ENCODE data around the gene CDH15.
"Not testable (repeated sequence)": the region's sequence is repeated elsewhere in the genome, so short reads cannot be mapped to it uniquely, and the experiment has no call there.

Gene CDH15

DNA sequence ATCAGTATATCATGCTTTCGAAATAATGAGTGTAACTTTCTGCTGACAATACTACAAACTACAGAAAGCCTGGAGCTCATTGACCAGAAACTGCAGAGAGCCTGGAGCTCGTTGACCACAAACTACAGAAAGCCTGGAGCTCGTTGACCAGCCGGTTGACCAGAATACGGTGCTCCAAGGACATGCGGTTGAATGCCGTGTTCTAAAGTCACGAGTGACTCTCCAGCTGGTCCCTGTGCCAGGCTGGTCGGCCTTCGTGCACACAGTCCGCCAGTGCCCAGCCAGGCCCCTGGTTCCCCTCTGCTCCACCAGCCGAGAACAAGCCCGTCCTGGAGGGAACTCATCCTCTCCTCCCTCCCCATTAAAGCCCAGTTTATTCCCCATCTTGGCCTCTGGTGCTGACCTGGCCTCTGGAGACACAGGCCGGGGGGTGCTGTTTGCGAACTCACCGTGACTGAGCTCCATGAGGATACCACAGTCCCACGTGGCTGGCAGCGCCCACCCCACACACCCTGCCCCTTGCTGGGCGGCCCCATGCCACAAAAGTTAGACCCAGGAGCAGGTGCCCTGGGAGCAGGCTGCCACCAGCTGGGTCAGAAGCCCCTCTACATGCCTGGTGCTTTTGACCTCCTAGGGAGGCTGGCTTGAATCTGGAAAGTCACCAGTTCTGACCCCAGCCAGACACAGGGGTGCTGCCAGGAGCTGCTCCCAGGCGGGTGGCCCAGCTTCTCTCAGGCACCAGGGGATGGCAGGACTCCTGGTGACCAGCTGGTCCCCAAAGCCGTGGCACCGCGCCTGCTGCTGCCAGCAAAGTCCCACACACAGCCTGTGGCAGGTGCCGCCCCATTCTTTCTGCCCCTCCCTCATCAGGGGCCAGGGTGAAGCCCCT, 15.5 kb upstream of the CDH15 start:
- DNase-seq, result peak in 1 of 2 donors; percentile 13

- no peak for DNase-seq
Measured at GRCh38 chr16:89156740-89157645, 14.6 kb upstream of the CDH15 start.

GRCh38 chr16:89157778-89158177, 13.8 kb upstream of the CDH15 start:
- no peak for DNase-seq

- DNase-seq, result no peak
Measured at GRCh38 chr16:89159066-89159849, 12.3 kb upstream of the CDH15 start.

- DNase-seq, result no peak
Measured at GRCh38 chr16:89159850-89160354, 11.6 kb upstream of the CDH15 start.

DNA sequence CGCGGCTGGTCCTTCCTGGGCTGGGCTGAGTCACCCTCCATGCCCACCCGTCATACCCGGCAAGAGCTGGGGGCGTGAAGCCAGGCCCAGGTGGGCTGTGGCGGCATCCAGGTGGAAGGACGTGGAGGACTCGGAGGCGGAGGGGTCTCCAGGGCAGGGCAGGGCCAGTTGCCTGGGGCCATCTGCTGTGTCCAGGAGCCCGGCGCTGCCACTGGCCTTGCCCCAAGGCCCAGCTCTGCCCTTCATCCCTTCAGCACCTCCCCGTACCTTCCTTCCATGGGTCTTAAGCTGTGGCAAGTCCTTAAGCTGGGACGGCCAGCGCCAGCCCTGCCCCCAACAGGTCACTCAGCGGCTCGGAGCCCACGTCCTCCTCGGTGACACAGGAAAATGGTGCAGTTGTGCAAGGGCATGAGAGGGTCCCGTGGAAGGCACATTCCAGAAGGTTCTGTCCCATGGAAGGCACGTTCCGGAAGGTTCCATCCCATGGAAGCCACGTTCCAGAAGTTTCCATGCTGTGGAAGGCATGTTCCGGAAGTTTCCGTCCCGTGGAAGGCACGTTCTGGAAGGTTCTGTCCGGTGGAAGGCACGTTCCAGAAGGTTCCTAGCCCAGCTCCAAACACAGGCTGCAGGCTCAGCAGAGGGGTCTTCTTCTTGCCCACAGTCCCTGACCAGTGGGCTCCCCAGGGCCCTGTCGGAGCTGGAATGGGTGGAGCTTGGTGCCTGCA, 10.4 kb upstream of the CDH15 start:
- DNase-seq, result no peak

DNA sequence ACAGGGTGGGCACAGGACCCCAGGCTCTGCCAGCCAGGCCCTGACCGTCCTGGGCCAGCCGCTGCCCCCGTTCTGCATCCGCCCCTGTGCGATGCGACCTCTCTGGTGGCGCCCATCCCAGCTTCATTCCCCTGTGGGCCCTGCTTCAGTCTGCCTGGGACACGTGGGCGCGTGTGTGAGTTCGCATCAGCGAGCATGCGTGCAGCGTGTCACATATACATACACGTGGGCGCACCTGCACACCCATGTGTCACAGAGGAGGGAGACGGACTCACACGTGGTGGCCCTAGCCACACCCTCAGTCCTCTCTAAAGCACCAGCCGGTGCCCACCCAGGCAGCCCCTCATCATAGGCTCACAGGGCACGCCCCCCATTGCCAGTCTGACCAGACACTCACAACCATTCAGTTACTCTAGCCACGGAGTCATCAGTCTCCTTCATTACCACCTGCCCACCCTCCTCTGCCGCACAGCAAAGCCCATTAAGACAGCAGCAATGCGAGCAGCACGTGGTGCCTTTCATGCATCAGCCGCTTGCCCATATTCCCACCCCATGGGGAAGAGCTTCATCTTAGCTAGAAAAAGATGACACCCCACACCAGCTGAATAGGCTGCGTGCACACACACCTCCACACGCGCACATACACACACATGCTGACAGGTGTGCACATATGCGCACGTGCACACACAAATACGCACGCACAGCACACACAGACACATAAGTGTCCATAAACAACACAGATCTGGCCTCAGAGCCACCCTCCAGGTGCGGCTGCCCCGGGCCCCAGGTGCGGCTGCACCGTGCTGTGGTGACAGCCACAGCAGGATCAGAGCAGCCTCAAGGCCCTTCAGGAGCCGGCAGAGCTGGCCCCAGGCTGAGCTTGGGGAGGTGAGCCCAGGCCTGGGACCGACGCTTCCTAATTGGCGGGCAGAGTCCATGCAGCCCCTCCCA, 9.5 kb upstream of the CDH15 start:
- DNase-seq, result no peak

- DNase-seq, result no peak
Measured at GRCh38 chr16:89163297-89163696, 8.3 kb upstream of the CDH15 start.

DNA sequence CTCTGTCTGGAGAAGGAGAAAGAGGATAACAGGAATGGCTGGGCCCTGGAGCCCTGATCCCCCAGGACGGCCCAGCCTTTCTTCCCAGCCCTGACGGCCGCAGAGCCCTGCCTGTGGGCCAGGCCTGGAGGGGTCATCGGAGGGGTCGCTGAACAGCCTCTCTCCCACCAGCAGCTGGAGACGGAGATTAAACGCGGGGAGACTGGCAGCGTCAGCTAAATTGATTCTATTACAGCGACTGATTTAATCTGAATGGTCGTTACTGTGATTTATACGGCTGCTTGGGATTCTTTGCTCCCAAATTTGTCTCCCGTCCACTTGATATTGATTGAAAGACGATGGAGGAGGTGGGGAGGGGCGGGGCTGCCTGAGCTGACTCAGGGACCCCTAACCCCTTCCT, 7.1 kb upstream of the CDH15 start:
- no peak for DNase-seq

- no peak for DNase-seq
Measured at GRCh38 chr16:89164847-89165680, 6.5 kb upstream of the CDH15 start.

- DNase-seq, result not testable (repeated sequence)
Measured at GRCh38 chr16:89165681-89165979, 5.9 kb upstream of the CDH15 start.

DNA sequence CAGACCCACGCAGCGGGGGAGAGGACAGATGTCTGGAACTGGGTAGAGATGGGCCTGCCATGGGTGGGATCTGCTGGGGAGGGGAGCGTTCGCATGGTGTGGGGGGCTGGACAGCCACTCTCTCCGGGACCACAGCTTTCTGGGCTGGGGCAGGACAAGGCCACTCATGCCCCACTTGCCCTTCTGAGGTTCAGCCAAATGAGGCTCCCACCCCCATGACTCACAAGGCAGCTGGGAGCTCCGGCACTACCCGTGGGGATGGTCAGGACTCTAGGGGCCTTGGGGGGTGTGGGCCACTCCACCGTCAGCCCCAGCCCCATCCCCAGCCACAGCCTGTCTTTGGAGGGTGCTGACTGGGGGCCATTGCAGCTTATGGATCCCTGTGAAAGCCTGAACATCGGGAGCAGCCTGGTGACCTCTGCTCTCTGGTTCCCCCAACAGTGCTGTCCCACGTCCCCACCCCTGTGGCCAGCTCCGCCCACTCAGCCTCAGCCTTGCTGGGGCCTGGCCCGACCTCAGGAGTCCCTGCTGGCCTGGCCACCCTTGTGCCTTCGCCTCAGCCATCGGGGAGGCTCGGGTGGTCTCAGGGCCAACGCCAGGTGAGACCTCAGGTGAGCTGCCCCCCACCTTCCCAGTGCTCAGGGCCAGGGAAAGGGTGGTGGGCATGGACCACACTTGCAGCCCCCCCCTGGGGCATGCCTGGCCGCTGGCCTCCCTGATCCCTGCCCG, 4.7 kb upstream of the CDH15 start:
- DNase-seq, result no peak

DNA sequence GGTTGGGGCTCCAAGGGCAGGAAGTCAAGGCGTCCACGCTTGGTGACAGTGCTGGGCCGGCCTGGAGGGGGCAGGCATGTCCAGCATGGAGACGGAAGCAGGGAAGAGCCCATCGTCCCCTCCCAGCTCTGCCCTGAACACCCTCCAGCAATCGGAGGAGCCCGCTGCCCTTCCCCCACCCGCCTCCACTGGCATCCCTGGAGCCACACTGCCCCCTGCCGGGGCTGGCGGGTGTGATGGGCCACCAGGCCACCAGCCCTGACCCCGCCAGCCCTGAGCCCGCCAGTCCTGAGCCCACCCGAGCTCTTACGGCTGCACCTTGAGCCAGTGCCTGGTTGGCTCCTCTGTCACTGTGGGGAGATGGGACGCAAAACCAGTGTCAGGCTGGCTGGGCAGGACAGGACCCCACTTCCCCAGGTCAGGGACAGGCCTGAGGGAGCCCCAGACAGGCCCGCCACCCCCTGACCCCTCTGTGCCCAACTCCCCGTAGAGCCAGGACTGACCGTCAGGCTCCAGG, 4.1 kb upstream of the CDH15 start:
- peak; percentile 78 to 82 for DNase-seq

DNA sequence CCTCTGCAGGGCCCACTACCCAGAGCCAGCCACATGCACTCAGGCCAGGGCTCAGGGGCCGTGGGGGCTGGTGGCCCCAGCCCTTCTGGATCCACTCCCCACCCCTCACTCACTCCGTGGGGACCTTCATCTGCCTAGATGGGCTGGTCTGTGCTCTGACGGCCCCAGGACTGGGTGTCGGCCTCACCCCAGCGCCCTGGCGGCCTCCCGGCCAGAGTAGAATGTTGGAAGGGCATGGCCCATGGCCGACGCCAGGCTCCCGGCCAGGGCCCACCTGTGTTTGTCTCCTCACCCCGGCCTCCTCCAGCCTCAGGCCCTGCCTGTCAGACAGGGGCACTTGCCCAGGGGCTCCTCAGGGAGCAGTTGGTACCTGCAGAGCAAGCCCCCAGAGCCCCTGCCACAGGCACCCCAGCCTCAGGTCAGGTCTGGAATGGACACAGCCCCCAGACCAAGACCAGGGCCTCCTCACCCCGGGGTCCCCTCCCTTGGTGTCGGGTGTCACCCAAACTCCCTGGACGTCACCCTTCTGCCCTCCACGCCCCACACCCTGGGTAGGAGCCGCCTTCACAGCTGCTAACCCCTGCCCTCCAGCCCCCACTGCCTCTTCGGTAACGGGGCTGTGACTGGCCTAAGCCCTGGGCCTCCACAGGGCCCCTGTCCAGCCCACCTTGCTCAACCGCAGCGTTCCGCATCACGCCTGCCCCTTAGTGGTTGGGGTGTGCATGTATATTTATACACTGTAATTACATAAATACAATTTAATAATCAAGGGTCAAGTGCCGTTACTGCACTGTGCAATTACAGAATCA, 3.0 kb upstream of the CDH15 start:
- no peak for DNase-seq

- DNase-seq, result no peak
Measured at GRCh38 chr16:89169778-89170177, 1.8 kb upstream of the CDH15 start.

DNA sequence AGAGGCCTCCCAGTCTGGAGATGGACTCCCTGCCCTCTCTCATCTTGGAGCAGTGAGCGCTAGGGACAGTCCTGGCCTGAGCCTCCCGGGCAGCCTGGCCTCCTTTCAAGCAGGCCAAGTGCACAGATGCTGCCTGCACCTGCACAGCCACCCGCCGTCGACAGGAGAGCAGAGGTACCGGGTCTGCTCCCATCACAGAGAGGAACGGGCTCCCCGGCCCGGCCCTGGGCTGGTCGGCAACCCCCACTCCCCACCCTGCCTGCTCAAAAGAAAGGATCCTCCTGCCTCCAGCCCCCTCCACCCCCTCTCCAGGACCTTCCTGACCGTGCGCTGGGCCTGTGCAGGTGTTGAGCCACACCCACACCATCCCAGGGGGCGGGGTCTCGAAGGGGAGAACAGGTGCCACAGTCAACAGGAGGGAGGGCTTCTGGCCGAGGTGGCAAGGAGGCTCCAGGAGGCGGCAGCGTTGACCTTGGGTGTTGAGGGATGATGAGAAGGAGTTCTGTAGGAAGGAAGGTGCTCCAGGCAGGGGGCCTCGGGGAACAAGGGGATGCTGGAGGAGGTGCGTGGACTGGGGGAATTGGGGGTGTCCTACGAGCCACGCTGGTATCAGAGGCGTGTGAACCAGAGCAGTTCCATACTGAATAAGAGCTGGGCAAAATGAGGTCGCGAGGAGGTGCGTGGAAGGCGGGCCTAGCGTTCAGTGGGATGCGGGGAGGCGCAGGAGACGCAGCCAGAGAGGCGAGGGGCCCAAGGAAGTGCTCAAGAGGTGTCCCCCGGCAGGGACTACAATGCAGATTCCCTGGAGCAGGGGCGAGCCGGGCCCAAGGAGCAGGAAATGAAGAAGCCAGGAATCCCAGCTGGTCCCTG, 967 bp upstream of the CDH15 start:
- no peak for DNase-seq

GRCh38 chr16:89172171-89172527, 601 bp downstream of the CDH15 start:
- DNase-seq, result no peak

All from inflammatory macrophage (primary cell).